ENCODE results near the gene MBOAT7. TPM values are rescaled to one million over a fixed set of nuclear protein-coding genes. Genes with fewer than 3 reads are reported as not detected.

The MBOAT7 gene
- polyA plus RNA-seq, 1 of the 3 experiments (the other 2 are of a cell fraction) = 80.8 TPM

DNA sequence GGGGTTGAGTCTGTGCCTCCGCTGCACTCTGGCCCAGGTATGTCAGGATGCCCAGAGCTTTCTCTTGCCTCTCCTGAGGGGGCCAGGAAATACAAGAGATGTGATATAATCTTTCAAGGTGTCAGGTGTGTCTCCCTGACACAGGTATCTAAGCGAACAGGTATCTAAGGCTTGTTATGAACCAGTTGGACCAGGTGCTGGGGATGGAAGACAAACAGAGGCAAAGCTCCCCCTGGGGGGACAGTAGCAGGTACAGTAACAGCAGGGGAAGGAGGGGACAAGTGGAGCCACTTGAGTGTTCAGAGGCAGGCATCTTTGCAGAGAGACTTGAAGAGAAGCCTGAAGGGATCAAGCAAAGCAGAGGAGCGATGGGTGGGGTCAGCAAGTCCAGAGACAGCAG lies 32.4 kb downstream of the MBOAT7 start:
- no peaks in the 10 kb centered on the region for H4K20me1 ChIP-seq (ENCODE audit: insufficient read depth)
- H3K4me3 ChIP-seq (ENCODE audit: low read depth in 2 of 2, low read length in 1 of 2) = no peak overlapping the region
- peaks cover 19% of the 10 kb centered on the region; the same call in 1 of the 2 replicates for H3K79me2 ChIP-seq (ENCODE audit: insufficient read depth)
- H3K4me2 ChIP-seq = no peak overlapping the region
- TF ChIP-seq MXI1 (IDR thresholded peaks at IDR 0.05; ENCODE audit: low read depth, low read length) (no peak), POLR2AphosphoS5 (IDR thresholded peaks at IDR 0.05; ENCODE audit: low read depth, low read length) (no peak), FOXM1 (IDR thresholded peaks at IDR 0.05; ENCODE audit: low read depth) (no peak), YY1 (IDR thresholded peaks at IDR 0.05; ENCODE audit: low read depth) (no peak), JUND (IDR thresholded peaks at IDR 0.05) (no peak), GATA2 (CRISPR knock-in tag; IDR thresholded peaks at IDR 0.05) (no peak), TCF12 (IDR thresholded peaks at IDR 0.05) (no peak), NRF1 (IDR thresholded peaks at IDR 0.05; ENCODE audit: low read depth, low read length) (no peak)
- TF ChIP-seq, protein P1, sequence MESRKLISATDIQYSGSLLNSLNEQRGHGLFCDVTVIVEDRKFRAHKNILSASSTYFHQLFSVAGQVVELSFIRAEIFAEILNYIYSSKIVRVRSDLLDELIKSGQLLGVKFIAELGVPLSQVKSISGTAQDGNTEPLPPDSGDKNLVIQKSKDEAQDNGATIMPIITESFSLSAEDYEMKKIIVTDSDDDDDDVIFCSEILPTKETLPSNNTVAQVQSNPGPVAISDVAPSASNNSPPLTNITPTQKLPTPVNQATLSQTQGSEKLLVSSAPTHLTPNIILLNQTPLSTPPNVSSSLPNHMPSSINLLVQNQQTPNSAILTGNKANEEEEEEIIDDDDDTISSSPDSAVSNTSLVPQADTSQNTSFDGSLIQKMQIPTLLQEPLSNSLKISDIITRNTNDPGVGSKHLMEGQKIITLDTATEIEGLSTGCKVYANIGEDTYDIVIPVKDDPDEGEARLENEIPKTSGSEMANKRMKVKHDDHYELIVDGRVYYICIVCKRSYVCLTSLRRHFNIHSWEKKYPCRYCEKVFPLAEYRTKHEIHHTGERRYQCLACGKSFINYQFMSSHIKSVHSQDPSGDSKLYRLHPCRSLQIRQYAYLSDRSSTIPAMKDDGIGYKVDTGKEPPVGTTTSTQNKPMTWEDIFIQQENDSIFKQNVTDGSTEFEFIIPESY (IDR thresholded peaks at IDR 0.05; ENCODE audit: borderline replicate concordance, low read depth) = no peak
- TF ChIP-seq, protein P2, sequence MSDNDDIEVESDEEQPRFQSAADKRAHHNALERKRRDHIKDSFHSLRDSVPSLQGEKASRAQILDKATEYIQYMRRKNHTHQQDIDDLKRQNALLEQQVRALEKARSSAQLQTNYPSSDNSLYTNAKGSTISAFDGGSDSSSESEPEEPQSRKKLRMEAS (IDR thresholded peaks at IDR 0.05; ENCODE audit: low read depth) = no peak
- H3K4me1 ChIP-seq (ENCODE audit: control insufficient read depth in 1 of 2, insufficient read depth in 2 of 2, low read depth in 1 of 2, low read length in 1 of 2) = peaks cover 7 to 18% of the 10 kb centered on the region in 2 experiments; a peak in 2 of 4 replicates
- ChIA-PET POLR2A (no interaction called here), CTCF (no interaction called here)
- H3K36me3 ChIP-seq (replicated peaks in 1 of 2; ENCODE audit: control insufficient read depth in 1 of 2, insufficient read depth in 2 of 2, low read length in 1 of 2) = peaks cover 27 to 52% of the 10 kb centered on the region in 2 experiments
- no peak overlapping the region for H3K27ac ChIP-seq (ENCODE audit: low read depth in 2 of 2, low read length in 1 of 2)
- H3K9ac ChIP-seq = no peak overlapping the region
- H3K27me3 ChIP-seq (ENCODE audit: insufficient read depth) = no peaks in the 10 kb centered on the region
- no peaks in the 10 kb centered on the region for H3K9me3 ChIP-seq
- 100% methylated on average over 3 of the region's 3 CpGs for WGBS (ENCODE audit: low lambda C conversion rate)
- no peaks in the 10 kb centered on the region for H3K9me2 ChIP-seq
- DNase-seq = no peak
- H2AFZ ChIP-seq (ENCODE audit: low read depth) = no peak overlapping the region
- H3F3A ChIP-seq (replicated peaks; ENCODE audit: insufficient read depth) = peaks cover 16% of the 10 kb centered on the region

DNA sequence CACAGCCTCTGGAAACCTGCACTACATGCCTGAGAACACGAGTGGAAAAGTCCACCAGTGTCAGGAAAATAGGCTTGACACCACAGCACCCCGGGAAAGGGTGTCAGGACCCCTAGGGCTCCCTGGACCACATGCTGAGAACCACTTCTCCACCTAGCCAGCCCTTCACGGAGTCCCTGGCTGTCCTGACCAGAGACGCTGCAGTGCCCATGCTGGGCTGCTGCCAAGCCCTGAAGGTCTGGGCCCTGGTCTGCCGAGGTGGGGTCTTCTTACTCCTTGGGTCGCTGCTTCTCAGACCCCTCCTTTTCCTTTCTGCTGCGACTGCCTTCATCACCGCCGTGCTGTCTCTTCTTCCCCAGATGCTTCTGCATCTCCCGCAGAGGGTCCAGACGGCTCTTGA lies 32.9 kb downstream of the MBOAT7 start:
- no peak for DNase-seq
- Histone ChIP-seq H2AFZ (ENCODE audit: low read depth) (no peak overlapping the region), H3K9me3 (no peaks in the 10 kb centered on the region), H3K27ac (ENCODE audit: low read depth in 2 of 2, low read length in 1 of 2) (no peak overlapping the region), H3K9me2 (no peaks in the 10 kb centered on the region), H3K36me3 (replicated peaks in 1 of 2; ENCODE audit: control insufficient read depth in 1 of 2, insufficient read depth in 2 of 2, low read length in 1 of 2) (peaks cover 27 to 57% of the 10 kb centered on the region in 2 experiments), H3K9ac (no peak overlapping the region), H3K4me3 (ENCODE audit: low read depth in 2 of 2, low read length in 1 of 2) (no peak overlapping the region), H3K27me3 (ENCODE audit: insufficient read depth) (no peaks in the 10 kb centered on the region), H4K20me1 (ENCODE audit: insufficient read depth) (no peaks in the 10 kb centered on the region), H3F3A (replicated peaks; ENCODE audit: insufficient read depth) (peaks cover 16% of the 10 kb centered on the region), H3K79me2 (ENCODE audit: insufficient read depth) (peaks cover 19% of the 10 kb centered on the region; the same call in 1 of the 2 replicates), H3K4me1 (ENCODE audit: control insufficient read depth in 1 of 2, insufficient read depth in 2 of 2, low read depth in 1 of 2, low read length in 1 of 2) (peaks cover 7 to 17% of the 10 kb centered on the region in 2 experiments; a peak in 2 of 4 replicates), H3K4me2 (no peak overlapping the region)
- ChIA-PET POLR2A (no interaction called here), CTCF (no interaction called here)
- WGBS (ENCODE audit: low lambda C conversion rate) = 89% methylated on average over 11 of the region's 11 CpGs
- no peak for TF ChIP-seq MXI1 (IDR thresholded peaks at IDR 0.05; ENCODE audit: low read depth, low read length)
- no peak for TF ChIP-seq FOSL2 (IDR thresholded peaks at IDR 0.05; ENCODE audit: borderline replicate concordance, low read depth)
- TF ChIP-seq CHD2 (IDR thresholded peaks at IDR 0.05; ENCODE audit: low read length, partially characterized antibody) = no peak
- no peak for TF ChIP-seq GABPA (IDR thresholded peaks at IDR 0.05; ENCODE audit: low read depth)
- TF ChIP-seq ELF1 (IDR thresholded peaks at IDR 0.05) = no peak

Measured in SK-N-SH (cell line).